Adrenal gland (tissue), 5 donors: ENCODE results near the gene TPD52L2.

Experiments used
- POLR2A ChIP-seq, 2 donors: fragments of 450-650 bp; IDR thresholded peaks; one replicate each; pipeline ENCODE4 v1.6.1; 2017; ENCODE audit warnings: antibody characterized with exemption in 2 of 2, mild to moderate bottlenecking in 2 of 2, moderate library complexity in 1 of 2
- TF ChIP-seq, protein P1 (sequence below), 6 experiments: fragments of 450-650 bp in 4 of 6; fragments of 200-600 bp in 2 of 6; sonication (generic) in 1 of 6; IDR thresholded peaks; 1 replicate in 5 of 6; 2 replicates in 1 of 6; pipeline versions ENCODE4 v1.5.1 to v1.8.0; 2016 to 2021; ENCODE audit warnings: antibody characterized with exemption in 6 of 6, mild to moderate bottlenecking in 2 of 6, moderate library complexity in 1 of 6
- donor health status: DM: no; HTN: no; CAD: no.

DNA sequence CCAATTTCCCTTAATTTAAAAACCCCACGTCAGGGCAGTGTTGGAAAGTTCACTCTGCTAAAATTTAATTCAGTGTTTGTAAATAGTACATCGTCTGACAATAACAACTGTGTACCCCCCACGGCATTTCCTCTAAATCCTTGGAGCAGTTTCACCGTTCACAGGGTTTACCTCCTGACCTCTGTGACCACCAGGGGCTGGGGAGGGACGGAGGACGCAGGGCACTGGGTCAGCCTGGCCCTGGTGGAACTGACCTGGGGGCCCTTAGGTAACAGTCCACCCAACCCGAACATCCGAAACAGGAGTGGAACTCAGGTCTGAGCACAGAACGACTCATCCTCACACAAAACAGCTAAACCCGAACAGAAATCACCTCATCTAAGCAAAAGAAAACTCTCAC lies 36.1 kb upstream of the TPD52L2 start:
- TF ChIP-seq, protein P1, sequence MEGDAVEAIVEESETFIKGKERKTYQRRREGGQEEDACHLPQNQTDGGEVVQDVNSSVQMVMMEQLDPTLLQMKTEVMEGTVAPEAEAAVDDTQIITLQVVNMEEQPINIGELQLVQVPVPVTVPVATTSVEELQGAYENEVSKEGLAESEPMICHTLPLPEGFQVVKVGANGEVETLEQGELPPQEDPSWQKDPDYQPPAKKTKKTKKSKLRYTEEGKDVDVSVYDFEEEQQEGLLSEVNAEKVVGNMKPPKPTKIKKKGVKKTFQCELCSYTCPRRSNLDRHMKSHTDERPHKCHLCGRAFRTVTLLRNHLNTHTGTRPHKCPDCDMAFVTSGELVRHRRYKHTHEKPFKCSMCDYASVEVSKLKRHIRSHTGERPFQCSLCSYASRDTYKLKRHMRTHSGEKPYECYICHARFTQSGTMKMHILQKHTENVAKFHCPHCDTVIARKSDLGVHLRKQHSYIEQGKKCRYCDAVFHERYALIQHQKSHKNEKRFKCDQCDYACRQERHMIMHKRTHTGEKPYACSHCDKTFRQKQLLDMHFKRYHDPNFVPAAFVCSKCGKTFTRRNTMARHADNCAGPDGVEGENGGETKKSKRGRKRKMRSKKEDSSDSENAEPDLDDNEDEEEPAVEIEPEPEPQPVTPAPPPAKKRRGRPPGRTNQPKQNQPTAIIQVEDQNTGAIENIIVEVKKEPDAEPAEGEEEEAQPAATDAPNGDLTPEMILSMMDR (IDR thresholded peaks at IDR 0.05), result no peak
- TF ChIP-seq POLR2A (IDR thresholded peaks at IDR 0.05), result no peak
